CD4-positive, alpha-beta T cell (primary cell): Measurements from ENCODE around the gene TMEM74B. TPM values are rescaled to one million over a fixed set of nuclear protein-coding genes. Genes with fewer than 3 reads are reported as not detected.

Experiments
- ATAC-seq: fragments of 200-7000 bp; cut with Tn5 transposase; one replicate; pipeline ENCODE4 v1.10.0; 2022; ENCODE audit warnings: mild to moderate bottlenecking; ENCODE audit not compliant: poor library complexity
- CTCF ChIA-PET: fragments of 350-600 bp; sonication (Branson Sonifier 250); formaldehyde crosslinking; loops from one replicate; lab custom pipeline; 2021; ENCODE audit warnings: antibody characterized with exemption, inconsistent platforms; lab: Charles Lee
- POLR2A ChIA-PET: fragments of 350-600 bp; sonication (Branson Sonifier 250); formaldehyde crosslinking; loops from one replicate; lab custom pipeline; 2021; ENCODE audit warnings: antibody characterized with exemption, inconsistent platforms; lab: Charles Lee
- DNase-seq, 14 experiments: peaks; one replicate each; pipeline ENCODE4 v3.0.0-alpha.2; 2013 to 2020; ENCODE audit warnings: mixed read lengths in 2 of 14
- H3K27ac ChIP-seq, 2 donors: one replicate each; pipeline versions ENCODE4 v1.5.1 to v1.7.0; 2013; ENCODE audit warnings: low read length in 2 of 2, low read depth in 1 of 2, mild to moderate bottlenecking in 1 of 2
- H3K27me3 ChIP-seq, 2 experiments: 1 replicate in 1 of 2; 2 replicates in 1 of 2; pipeline versions ENCODE4 v1.6.1 to v1.7.0; 2013; ENCODE audit warnings: low read length in 2 of 2, control low read depth in 1 of 2, mild to moderate bottlenecking in 1 of 2, moderate library complexity in 1 of 2; ENCODE audit not compliant: insufficient read depth in 2 of 2, control insufficient read depth in 1 of 2
- H3K36me3 ChIP-seq: one replicate; pipeline ENCODE4 v1.6.1; 2013; ENCODE audit warnings: low read length, control low read depth; ENCODE audit not compliant: insufficient read depth
- H3K4me1 ChIP-seq: one replicate; pipeline ENCODE4 v1.6.1; 2013; ENCODE audit warnings: low read length, control low read depth; ENCODE audit not compliant: insufficient read depth
- H3K4me3 ChIP-seq: one replicate; pipeline ENCODE4 v1.5.1; 2013; ENCODE audit warnings: mild to moderate bottlenecking, low read length, moderate library complexity
- H3K9me3 ChIP-seq, 2 experiments: 1 replicate in 1 of 2; 2 replicates in 1 of 2; pipeline versions ENCODE4 v1.6.1 to v1.7.0; 2013; ENCODE audit warnings: low read length in 2 of 2, mild to moderate bottlenecking in 2 of 2, control low read depth in 1 of 2, moderate library complexity in 1 of 2; ENCODE audit not compliant: control insufficient read depth in 1 of 2, insufficient read depth in 1 of 2
- H3K27ac Mint-ChIP-seq: one replicate; pipeline ENCODE4 v1.8.0; 2020; ENCODE audit warnings: mixed read lengths
- H3K27me3 Mint-ChIP-seq: one replicate; pipeline ENCODE4 v1.8.0; 2021; ENCODE audit warnings: mixed read lengths
- H3K36me3 Mint-ChIP-seq: one replicate; pipeline ENCODE4 v1.8.0; 2021; ENCODE audit warnings: low read depth, mixed read lengths
- H3K4me1 Mint-ChIP-seq: one replicate; pipeline ENCODE4 v1.8.0; 2021; ENCODE audit warnings: low read depth, mixed read lengths
- H3K4me3 Mint-ChIP-seq: one replicate; pipeline ENCODE4 v1.8.0; 2020; ENCODE audit warnings: mild to moderate bottlenecking, mixed read lengths
- H3K9me3 Mint-ChIP-seq: one replicate; pipeline ENCODE4 v1.8.0; 2020; ENCODE audit warnings: mixed read lengths
- CTCF ChIP-seq: fragments of 200-600 bp; IDR thresholded peaks from one replicate; pipeline ENCODE4 v1.8.0; 2022; ENCODE audit warnings: antibody characterized with exemption, mild to moderate bottlenecking
- intact Hi-C, 2 experiments: fragments of 100-400 bp; cut with DNase I in 1 of 2; cut with micrococcal nuclease in 1 of 2; formaldehyde crosslinking; loops; one replicate each; pipeline versions ENCODE4 v1.15.1 to v1.9.0; 2023 to 2025; cut with DNase I, micrococcal nuclease
- total RNA-seq, 174 experiments: library from RNA in 2 of 174; stranded (reverse) in 2 of 174; gene quantifications; one replicate each; pipeline ENCODE4 v1.2.3 and lab custom pipeline; 2021 to 2026

TMEM74B gene
- total RNA-seq, 2 experiments from 2014 or later, result 0.17 TPM; not detected in 1

GRCh38 chr20:1215386-1216170 lies 30.8 kb upstream of the TMEM74B start:
- Mint-ChIP-seq H3K4me1 (peaks cover 42% of the 10 kb centered on the region), H3K27ac (peak overlapping the region; percentile 88), H3K4me3 (peak overlapping the region; percentile 40), H3K36me3 (no peaks in the 10 kb centered on the region), H3K27me3 (peaks cover 6% of the 10 kb centered on the region), H3K9me3 (no peaks in the 10 kb centered on the region)
- peak overlapping the region; percentile 16 to 61 for H3K27ac ChIP-seq
- TF ChIP-seq CTCF, result no peak
- ChIA-PET CTCF (no interaction called here), POLR2A (interaction anchor here (0.7 to 1.6 kb wide), 2 partner anchors 10 to 50 kb away, joined by 3 to 4 read pairs; partner anchors contain the start of genes RAD21L1 and SNPH)
- intact Hi-C loops, result loop anchor here in 1 of 2 experiments (10.0 kb wide), 1 partner anchor 219 kb away; no protein-coding TSS in a partner anchor
- H3K9me3 ChIP-seq, result no peaks in the 10 kb centered on the region
- no peaks in the 10 kb centered on the region for H3K27me3 ChIP-seq
- ATAC-seq (peak; percentile 65), DNase-seq (peak in 5 of 14 experiments; percentile 26 to 59 (median 41))
- H3K36me3 ChIP-seq, result no peaks in the 10 kb centered on the region
- no peak overlapping the region for H3K4me3 ChIP-seq
- peaks cover 30% of the 10 kb centered on the region for H3K4me1 ChIP-seq

GRCh38 chr20:1214838-1215261 lies 30.1 kb upstream of the TMEM74B start:
- POLR2A ChIA-PET, result interaction anchor here (0.7 to 1.6 kb wide), 2 partner anchors 11 to 51 kb away, joined by 3 to 4 read pairs; partner anchors contain the start of genes RAD21L1 and SNPH
- peaks cover 30% of the 10 kb centered on the region for H3K4me1 ChIP-seq
- H3K27ac ChIP-seq, result no peak overlapping the region
- no peaks in the 10 kb centered on the region for H3K27me3 ChIP-seq
- intact Hi-C loops, result loop anchor here (5.0 to 10.0 kb wide), 3 partner anchors 220 to 243 kb away; no protein-coding TSS in a partner anchor
- DNase-seq (no peak), ATAC-seq (no peak)
- H3K9me3 Mint-ChIP-seq, result no peaks in the 10 kb centered on the region
- H3K27me3 Mint-ChIP-seq, result peaks cover 6% of the 10 kb centered on the region
- TF ChIP-seq CTCF, result no peak
- H3K4me3 Mint-ChIP-seq, result no peak overlapping the region
- H3K36me3 Mint-ChIP-seq, result no peaks in the 10 kb centered on the region
- CTCF ChIA-PET, result interaction anchor here (2.6 kb wide), 1 partner anchor 106 kb away, joined by 10 read pairs; no protein-coding TSS in a partner anchor
- no peak overlapping the region for H3K4me3 ChIP-seq
- peaks cover 42% of the 10 kb centered on the region for H3K4me1 Mint-ChIP-seq
- no peaks in the 10 kb centered on the region for H3K36me3 ChIP-seq
- H3K27ac Mint-ChIP-seq, result peak overlapping the region; percentile 88
- no peaks in the 10 kb centered on the region for H3K9me3 ChIP-seq

- Histone ChIP-seq H3K9me3 (no peaks in the 10 kb centered on the region), H3K27me3 (no peaks in the 10 kb centered on the region), H3K36me3 (no peaks in the 10 kb centered on the region), H3K4me3 (no peak overlapping the region), H3K27ac (no peak overlapping the region), H3K4me1 (peaks cover 30% of the 10 kb centered on the region)
- no peaks in the 10 kb centered on the region for H3K9me3 Mint-ChIP-seq
- H3K4me1 Mint-ChIP-seq, result peaks cover 42% of the 10 kb centered on the region
- H3K4me3 Mint-ChIP-seq, result no peak overlapping the region
- ATAC-seq (peak; percentile 87), DNase-seq (peak; percentile 54 to 84 (median 61))
- POLR2A ChIA-PET, result interaction anchor here (1.1 to 1.3 kb wide), 3 partner anchors 54 to 104 kb away, joined by 3 read pairs; partner anchors contain the start of gene SNPH
- H3K27me3 Mint-ChIP-seq, result peaks cover 10% of the 10 kb centered on the region
- CTCF ChIA-PET, result interaction anchor here (0.6 to 2.6 kb wide), 10 partner anchors 13 to 1276 kb away, joined by 3 to 20 read pairs (median 3); partner anchors contain the start of gene RAD21L1
- TF ChIP-seq CTCF, result peak; percentile 88
- intact Hi-C loops, result loop anchor here (1.0 to 10.0 kb wide), 9 partner anchors 95 to 397 kb away; partner anchors contain the start of gene PSMF1 (in 1 of the 2)
- no peaks in the 10 kb centered on the region for H3K36me3 Mint-ChIP-seq
- no peak overlapping the region for H3K27ac Mint-ChIP-seq
Measured at GRCh38 chr20:1212607-1213396, 28.0 kb upstream of the TMEM74B start.
